ENCODE results near the gene RAP1GAP2.

The RAP1GAP2 gene

DNA sequence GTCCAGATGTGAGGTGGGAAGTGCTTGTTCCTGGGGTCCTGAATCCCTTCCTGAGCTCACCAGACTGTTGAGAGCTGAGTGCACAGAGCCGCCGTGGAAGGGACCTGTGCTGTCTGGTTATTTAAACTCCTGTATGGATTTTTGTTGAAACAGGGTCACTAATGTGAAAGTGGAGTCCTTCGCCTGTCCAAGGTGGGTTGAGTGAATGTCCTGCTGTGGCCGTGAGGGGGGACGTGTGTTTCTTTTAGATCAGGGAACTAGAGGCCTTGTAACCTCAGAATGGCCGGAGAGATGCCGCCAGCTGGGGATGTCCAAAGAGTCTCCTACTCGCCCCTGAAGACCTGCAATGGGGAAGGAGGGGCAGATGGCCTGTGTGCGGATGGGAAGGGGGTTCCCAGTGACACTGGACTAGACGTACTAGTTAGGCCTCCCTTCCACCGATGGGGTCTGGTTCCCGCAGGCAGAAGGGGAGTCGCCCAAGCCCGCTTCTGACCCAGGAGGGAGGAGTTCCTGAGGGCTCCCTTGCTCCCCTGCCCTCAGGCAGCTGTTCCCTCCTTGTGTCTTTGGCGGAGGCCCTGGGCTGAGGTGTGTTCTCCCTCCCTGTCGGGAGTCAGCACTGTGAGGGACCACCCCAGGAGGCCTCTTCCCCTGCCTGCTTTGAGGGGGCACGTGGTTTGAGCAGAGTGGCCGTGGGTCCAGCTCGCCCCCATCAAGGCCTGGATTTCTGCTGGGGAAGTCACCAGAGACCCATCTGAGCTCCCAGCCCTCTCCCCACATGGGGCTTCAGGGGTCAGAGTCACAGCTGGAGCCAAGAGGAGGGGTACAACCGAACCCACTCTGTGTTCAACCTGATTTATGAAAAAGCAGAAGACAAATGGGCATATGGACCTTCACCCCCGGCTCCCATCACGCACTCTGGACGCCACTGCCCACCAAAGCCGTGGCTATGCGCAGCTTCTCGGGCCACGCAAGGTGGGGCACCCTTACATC lies 236.3 kb downstream of the RAP1GAP2 start:
- no peak overlapping the region for H3K4me3 ChIP-seq (ENCODE audit: low read length)
- no peaks in the 10 kb centered on the region for H3K4me1 ChIP-seq (ENCODE audit: insufficient read depth, low read length)
- H3K27me3 ChIP-seq (ENCODE audit: insufficient read depth, low read length), result no peaks in the 10 kb centered on the region
- peaks cover 33% of the 10 kb centered on the region for H3K36me3 ChIP-seq (ENCODE audit: insufficient read depth, low read length)
- no peak overlapping the region for H3K27ac ChIP-seq (ENCODE audit: low read depth, low read length)
- H3K9ac ChIP-seq (ENCODE audit: low read depth, low read length), result no peak overlapping the region
- no peaks in the 10 kb centered on the region for H3K9me3 ChIP-seq (ENCODE audit: insufficient read depth, low read depth, low read length)
- WGBS, result 93% methylated on average over 27 of the region's 27 CpGs

DNA sequence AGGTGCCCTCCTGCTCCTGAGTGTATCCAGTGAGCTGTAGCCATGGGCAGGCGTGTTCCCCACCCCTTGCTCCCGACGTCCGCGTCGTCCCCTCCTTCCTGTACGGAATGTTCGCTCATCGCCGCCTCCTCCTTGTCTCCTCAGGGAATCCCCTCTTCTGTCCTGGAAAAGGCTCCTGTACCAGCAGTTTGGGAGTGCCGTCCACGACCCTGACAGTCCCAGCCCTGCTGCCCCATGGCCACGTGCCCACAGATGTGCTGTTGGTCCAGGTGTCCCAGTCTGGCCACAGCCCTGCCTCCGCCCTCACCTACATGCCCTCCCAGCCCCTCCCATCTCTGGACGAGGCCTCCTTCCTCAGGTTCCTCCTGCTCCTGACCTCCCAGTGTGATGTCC lies 237.0 kb downstream of the RAP1GAP2 start:
- no peak overlapping the region for H3K9ac ChIP-seq (ENCODE audit: low read depth, low read length)
- no peaks in the 10 kb centered on the region for H3K4me1 ChIP-seq (ENCODE audit: insufficient read depth, low read length)

DNA sequence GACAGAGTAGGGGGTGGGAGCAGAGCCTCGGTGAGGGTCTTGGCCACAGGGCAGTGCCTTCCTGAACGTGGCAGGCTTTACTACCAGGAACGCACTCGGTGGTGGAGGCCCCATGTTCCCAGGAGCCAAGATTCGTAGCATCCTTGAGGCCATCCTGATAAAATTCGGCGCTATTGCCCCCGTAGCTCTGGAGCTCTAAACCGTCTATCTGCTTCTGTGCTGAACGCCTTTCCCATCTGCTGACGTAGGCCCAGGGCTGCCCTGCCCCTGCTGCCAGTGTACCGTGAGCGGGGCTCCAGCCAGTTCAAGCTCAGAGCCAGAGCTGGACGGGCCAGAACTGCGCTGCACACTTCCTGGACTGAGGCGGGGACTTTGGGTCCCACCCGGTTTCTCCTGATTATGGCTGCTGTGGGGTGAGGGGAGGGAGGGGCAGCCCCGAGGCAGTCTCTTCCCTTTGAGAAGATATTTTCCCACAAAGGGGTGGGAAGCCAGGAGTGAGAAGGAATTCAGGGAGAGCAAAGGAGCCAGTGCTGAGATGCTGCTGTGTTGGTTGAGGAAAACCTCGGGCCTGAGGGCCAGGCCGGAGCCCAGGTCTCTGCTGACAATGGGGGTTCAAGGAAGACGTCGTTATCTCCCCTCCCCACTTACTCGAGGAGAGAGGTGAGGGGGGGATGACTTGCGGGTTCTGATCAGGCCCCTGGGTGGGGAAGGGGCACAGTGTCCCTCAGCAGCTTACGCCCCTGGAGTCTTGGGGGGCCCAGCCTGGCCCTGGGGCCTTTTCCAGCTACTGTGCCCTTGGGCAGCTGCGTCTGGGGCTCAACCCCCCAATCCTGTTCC lies 237.7 kb downstream of the RAP1GAP2 start:
- no peaks in the 10 kb centered on the region for H3K4me1 ChIP-seq (ENCODE audit: insufficient read depth, low read length)
- no peak overlapping the region for H3K4me3 ChIP-seq (ENCODE audit: low read length)
- H3K9ac ChIP-seq (ENCODE audit: low read depth, low read length), result no peak overlapping the region
- no peaks in the 10 kb centered on the region for H3K9me3 ChIP-seq (ENCODE audit: insufficient read depth, low read depth, low read length)
- 93% methylated on average over 24 of the region's 26 CpGs for WGBS
- peaks cover 25% of the 10 kb centered on the region for H3K36me3 ChIP-seq (ENCODE audit: insufficient read depth, low read length)
- H3K27ac ChIP-seq (ENCODE audit: low read depth, low read length), result no peak overlapping the region
- no peaks in the 10 kb centered on the region for H3K27me3 ChIP-seq (ENCODE audit: insufficient read depth, low read length)

More for the DNA sequence above, 237.0 kb downstream of the RAP1GAP2 start:
- no peak overlapping the region for H3K4me3 ChIP-seq (ENCODE audit: low read length)
- 93% methylated on average over 15 of the region's 15 CpGs for WGBS
- peaks cover 29% of the 10 kb centered on the region for H3K36me3 ChIP-seq (ENCODE audit: insufficient read depth, low read length)
- no peaks in the 10 kb centered on the region for H3K27me3 ChIP-seq (ENCODE audit: insufficient read depth, low read length)
- H3K27ac ChIP-seq (ENCODE audit: low read depth, low read length), result no peak overlapping the region
- H3K9me3 ChIP-seq (ENCODE audit: insufficient read depth, low read depth, low read length), result no peaks in the 10 kb centered on the region

- 95% methylated on average over 9 of the region's 9 CpGs for WGBS
- Histone ChIP-seq H3K9me3 (ENCODE audit: insufficient read depth, low read depth, low read length) (no peaks in the 10 kb centered on the region), H3K36me3 (ENCODE audit: insufficient read depth, low read length) (peaks cover 20% of the 10 kb centered on the region), H3K4me3 (ENCODE audit: low read length) (no peak overlapping the region), H3K9ac (ENCODE audit: low read depth, low read length) (no peak overlapping the region), H3K27ac (ENCODE audit: low read depth, low read length) (no peak overlapping the region), H3K27me3 (ENCODE audit: insufficient read depth, low read length) (no peaks in the 10 kb centered on the region), H3K4me1 (ENCODE audit: insufficient read depth, low read length) (no peaks in the 10 kb centered on the region)
Observed at GRCh38 chr17:3034578-3034920, 238.3 kb downstream of the RAP1GAP2 start.

GRCh38 chr17:3035256-3035967 lies 239.2 kb downstream of the RAP1GAP2 start:
- Histone ChIP-seq H3K27ac (ENCODE audit: low read depth, low read length) (no peak overlapping the region), H3K27me3 (ENCODE audit: insufficient read depth, low read length) (no peaks in the 10 kb centered on the region), H3K9me3 (ENCODE audit: insufficient read depth, low read depth, low read length) (no peaks in the 10 kb centered on the region), H3K36me3 (ENCODE audit: insufficient read depth, low read length) (peaks cover 11% of the 10 kb centered on the region), H3K4me1 (ENCODE audit: insufficient read depth, low read length) (no peaks in the 10 kb centered on the region), H3K4me3 (ENCODE audit: low read length) (no peak overlapping the region), H3K9ac (ENCODE audit: low read depth, low read length) (no peak overlapping the region)
- WGBS, result 91% methylated on average over 13 of the region's 13 CpGs

DNA sequence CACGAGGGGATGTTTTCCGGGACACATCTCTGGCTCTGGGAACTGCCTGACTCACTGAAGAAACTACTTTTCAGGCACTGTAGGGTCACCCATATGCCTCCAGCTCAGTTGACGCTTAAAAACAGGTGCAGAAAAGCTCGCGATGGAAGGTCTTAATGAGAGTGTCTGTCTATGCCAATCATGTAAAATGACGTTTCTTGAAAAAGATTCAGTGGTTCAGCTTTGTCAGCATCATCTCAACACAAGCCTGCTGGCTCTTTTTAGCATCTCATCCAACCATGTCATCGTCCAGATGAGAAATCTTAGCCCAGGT lies 239.7 kb downstream of the RAP1GAP2 start:
- H3K36me3 ChIP-seq (ENCODE audit: insufficient read depth, low read length), result peaks cover 6% of the 10 kb centered on the region
- no peaks in the 10 kb centered on the region for H3K4me1 ChIP-seq (ENCODE audit: insufficient read depth, low read length)
- no peak overlapping the region for H3K27ac ChIP-seq (ENCODE audit: low read depth, low read length)
- no peaks in the 10 kb centered on the region for H3K27me3 ChIP-seq (ENCODE audit: insufficient read depth, low read length)
- WGBS, result 92% methylated on average over 7 of the region's 7 CpGs
- no peak overlapping the region for H3K4me3 ChIP-seq (ENCODE audit: low read length)
- no peaks in the 10 kb centered on the region for H3K9me3 ChIP-seq (ENCODE audit: insufficient read depth, low read depth, low read length)
- no peak overlapping the region for H3K9ac ChIP-seq (ENCODE audit: low read depth, low read length)

DNA sequence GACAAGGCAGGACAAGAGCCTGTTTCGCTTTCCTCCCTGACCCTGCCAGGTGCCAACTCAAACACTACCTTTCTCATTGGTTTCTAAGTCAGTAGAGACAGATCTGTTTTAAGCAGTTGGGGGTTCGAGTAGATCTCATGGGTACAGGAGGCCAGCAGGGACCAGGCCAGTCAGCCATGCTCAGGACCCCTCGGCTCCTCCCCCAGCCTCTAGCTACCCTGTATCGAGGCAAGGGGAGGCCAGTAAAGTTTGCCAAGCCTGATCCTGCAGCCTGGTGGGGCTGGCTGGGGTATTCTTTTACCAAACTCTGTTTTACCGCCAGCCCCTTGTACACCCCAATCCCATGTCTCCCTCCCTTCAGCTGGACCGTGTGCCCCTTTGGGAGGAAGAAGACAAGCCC lies 240.6 kb downstream of the RAP1GAP2 start:
- 98% methylated on average over 6 of the region's 6 CpGs for WGBS
- no peaks in the 10 kb centered on the region for H3K9me3 ChIP-seq (ENCODE audit: insufficient read depth, low read depth, low read length)
- no peak overlapping the region for H3K27ac ChIP-seq (ENCODE audit: low read depth, low read length)
- no peak overlapping the region for H3K9ac ChIP-seq (ENCODE audit: low read depth, low read length)
- no peak overlapping the region for H3K4me3 ChIP-seq (ENCODE audit: low read length)
- 0 out of 2 replicates have a peak, but pooled peaks cover 4% of the 10 kb centered on the region for H3K36me3 ChIP-seq (ENCODE audit: insufficient read depth, low read length)
- H3K4me1 ChIP-seq (ENCODE audit: insufficient read depth, low read length), result no peaks in the 10 kb centered on the region
- no peaks in the 10 kb centered on the region for H3K27me3 ChIP-seq (ENCODE audit: insufficient read depth, low read length)

- Histone ChIP-seq H3K9me3 (ENCODE audit: insufficient read depth, low read depth, low read length) (no peaks in the 10 kb centered on the region), H3K27ac (ENCODE audit: low read depth, low read length) (no peak overlapping the region), H3K36me3 (ENCODE audit: insufficient read depth, low read length) (0 out of 2 replicates have a peak, but pooled peaks cover 4% of the 10 kb centered on the region), H3K4me1 (ENCODE audit: insufficient read depth, low read length) (no peaks in the 10 kb centered on the region), H3K9ac (ENCODE audit: low read depth, low read length) (no peak overlapping the region), H3K4me3 (ENCODE audit: low read length) (no peak overlapping the region), H3K27me3 (ENCODE audit: insufficient read depth, low read length) (no peaks in the 10 kb centered on the region)
- 83% methylated on average over 6 of the region's 9 CpGs for WGBS
Observed at GRCh38 chr17:3037259-3037658, 241.0 kb downstream of the RAP1GAP2 start.

GRCh38 chr17:3038941-3039340 lies 242.7 kb downstream of the RAP1GAP2 start:
- no peak overlapping the region for H3K27ac ChIP-seq (ENCODE audit: low read depth, low read length)
- H3K27me3 ChIP-seq (ENCODE audit: insufficient read depth, low read length), result no peaks in the 10 kb centered on the region
- no peaks in the 10 kb centered on the region for H3K36me3 ChIP-seq (ENCODE audit: insufficient read depth, low read length)
- WGBS, result 62% methylated on average over 5 of the region's 5 CpGs
- peaks cover 12% of the 10 kb centered on the region for H3K9me3 ChIP-seq (ENCODE audit: insufficient read depth, low read depth, low read length)
- no peak overlapping the region for H3K9ac ChIP-seq (ENCODE audit: low read depth, low read length)
- H3K4me1 ChIP-seq (ENCODE audit: insufficient read depth, low read length), result no peaks in the 10 kb centered on the region
- no peak overlapping the region for H3K4me3 ChIP-seq (ENCODE audit: low read length)

- peaks cover 17% of the 10 kb centered on the region for H3K9me3 ChIP-seq (ENCODE audit: insufficient read depth, low read depth, low read length)
- 87% methylated on average over 6 of the region's 6 CpGs for WGBS
- no peak overlapping the region for H3K9ac ChIP-seq (ENCODE audit: low read depth, low read length)
- no peak overlapping the region for H3K4me3 ChIP-seq (ENCODE audit: low read length)
- no peak overlapping the region for H3K27ac ChIP-seq (ENCODE audit: low read depth, low read length)
- no peaks in the 10 kb centered on the region for H3K4me1 ChIP-seq (ENCODE audit: insufficient read depth, low read length)
- H3K36me3 ChIP-seq (ENCODE audit: insufficient read depth, low read length), result no peaks in the 10 kb centered on the region
- H3K27me3 ChIP-seq (ENCODE audit: insufficient read depth, low read length), result no peaks in the 10 kb centered on the region
Observed at GRCh38 chr17:3039736-3040135, 243.5 kb downstream of the RAP1GAP2 start.

GRCh38 chr17:3040882-3041281 lies 244.6 kb downstream of the RAP1GAP2 start:
- no peak overlapping the region for H3K27ac ChIP-seq (ENCODE audit: low read depth, low read length)
- H3K4me3 ChIP-seq (ENCODE audit: low read length), result no peak overlapping the region
- H3K27me3 ChIP-seq (ENCODE audit: insufficient read depth, low read length), result no peaks in the 10 kb centered on the region
- H3K9ac ChIP-seq (ENCODE audit: low read depth, low read length), result no peak overlapping the region
- H3K36me3 ChIP-seq (ENCODE audit: insufficient read depth, low read length), result no peaks in the 10 kb centered on the region
- 94% methylated on average over 5 of the region's 5 CpGs for WGBS
- H3K9me3 ChIP-seq (ENCODE audit: insufficient read depth, low read depth, low read length), result peaks cover 17% of the 10 kb centered on the region
- no peaks in the 10 kb centered on the region for H3K4me1 ChIP-seq (ENCODE audit: insufficient read depth, low read length)

Data from HUES64 (cell line).